Measurements from ENCODE around the gene PKN1. TPM values are rescaled to one million over a fixed set of nuclear protein-coding genes. Genes with fewer than 3 reads are reported as not detected.
A peak's percentile ranks its signal among the peaks of the same experiment; 100 is the strongest.

PKN1 gene
- total RNA-seq, 2 experiments from 2014 or later = 171 TPM

DNA sequence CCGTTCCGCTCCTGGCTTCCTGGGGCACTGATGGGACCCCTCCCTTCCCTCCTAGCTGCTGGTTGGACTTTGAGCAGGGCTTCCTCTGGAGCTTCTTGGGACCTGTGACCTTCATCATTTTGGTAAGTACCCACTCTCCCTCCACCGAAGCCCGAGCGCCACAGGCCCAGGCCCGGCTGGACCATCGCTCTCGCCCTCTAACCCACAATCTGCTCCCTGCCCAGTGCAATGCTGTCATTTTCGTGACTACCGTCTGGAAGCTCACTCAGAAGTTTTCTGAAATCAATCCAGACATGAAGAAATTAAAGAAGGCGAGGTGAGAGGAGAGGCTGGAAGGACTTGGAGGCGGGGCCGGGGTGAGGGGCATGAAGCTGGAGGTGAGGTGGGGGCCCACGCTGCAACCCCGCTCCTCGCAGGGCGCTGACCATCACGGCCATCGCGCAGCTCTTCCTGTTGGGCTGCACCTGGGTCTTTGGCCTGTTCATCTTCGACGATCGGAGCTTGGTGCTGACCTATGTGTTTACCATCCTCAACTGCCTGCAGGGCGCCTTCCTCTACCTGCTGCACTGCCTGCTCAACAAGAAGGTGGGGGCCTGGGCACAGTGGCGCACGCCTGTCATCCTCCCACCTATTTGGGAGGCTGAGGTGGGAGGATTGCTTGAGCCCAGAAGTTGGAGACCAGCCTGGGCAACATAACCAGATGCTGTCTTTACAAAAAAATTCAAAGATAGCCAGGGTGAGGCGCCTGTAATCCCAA, 26.3 kb upstream of the PKN1 start:
- Histone ChIP-seq H3K9me3 (ENCODE audit: control insufficient read depth in 1 of 2, insufficient read depth in 1 of 2, low read length in 2 of 2) (peaks cover 0 to 7% of the 10 kb centered on the region in 2 experiments), H3K4me3 (ENCODE audit: low read length) (no peak overlapping the region), H3K27me3 (ENCODE audit: control insufficient read depth in 1 of 2, insufficient read depth in 2 of 2, low read length in 2 of 2) (no peaks in the 10 kb centered on the region), H3K36me3 (ENCODE audit: insufficient read depth, low read length) (peaks cover 98% of the 10 kb centered on the region), H3K27ac (ENCODE audit: low read depth in 1 of 2, low read length in 2 of 2) (peak overlapping the region; percentile 22 to 56), H3K4me1 (ENCODE audit: insufficient read depth, low read length) (peaks cover 69% of the 10 kb centered on the region)
- DNase-seq (peak in 3 of 14 experiments; percentile 23 to 58 (median 31)), ATAC-seq (ENCODE audit: poor library complexity) (no peak)
- Mint-ChIP-seq H3K4me1 (ENCODE audit: low read depth) (peaks cover 29% of the 10 kb centered on the region), H3K4me3 (peak overlapping the region; percentile 38), H3K27ac (peak overlapping the region; percentile 92), H3K27me3 (no peaks in the 10 kb centered on the region), H3K36me3 (ENCODE audit: low read depth) (peaks cover 97% of the 10 kb centered on the region), H3K9me3 (no peaks in the 10 kb centered on the region)
- intact Hi-C loops (cut with DNase I, micrococcal nuclease) = loop anchor here (1.0 to 2.0 kb wide), 4 partner anchors 46 to 271 kb away; partner anchors contain the start of gene ASF1B (in 2 of the 2)
- ChIA-PET POLR2A (interaction anchor here (1.0 to 3.9 kb wide), 12 partner anchors 11 to 289 kb away, joined by 3 to 33 read pairs (median 11); partner anchors contain the start of genes ADGRE5 and ASF1B), CTCF (interaction anchor here (0.6 to 11.4 kb wide), 11 partner anchors 8 to 270 kb away, joined by 3 to 93 read pairs (median 4); partner anchors contain the start of genes ADGRE5 and ASF1B)
- TF ChIP-seq, protein P1, sequence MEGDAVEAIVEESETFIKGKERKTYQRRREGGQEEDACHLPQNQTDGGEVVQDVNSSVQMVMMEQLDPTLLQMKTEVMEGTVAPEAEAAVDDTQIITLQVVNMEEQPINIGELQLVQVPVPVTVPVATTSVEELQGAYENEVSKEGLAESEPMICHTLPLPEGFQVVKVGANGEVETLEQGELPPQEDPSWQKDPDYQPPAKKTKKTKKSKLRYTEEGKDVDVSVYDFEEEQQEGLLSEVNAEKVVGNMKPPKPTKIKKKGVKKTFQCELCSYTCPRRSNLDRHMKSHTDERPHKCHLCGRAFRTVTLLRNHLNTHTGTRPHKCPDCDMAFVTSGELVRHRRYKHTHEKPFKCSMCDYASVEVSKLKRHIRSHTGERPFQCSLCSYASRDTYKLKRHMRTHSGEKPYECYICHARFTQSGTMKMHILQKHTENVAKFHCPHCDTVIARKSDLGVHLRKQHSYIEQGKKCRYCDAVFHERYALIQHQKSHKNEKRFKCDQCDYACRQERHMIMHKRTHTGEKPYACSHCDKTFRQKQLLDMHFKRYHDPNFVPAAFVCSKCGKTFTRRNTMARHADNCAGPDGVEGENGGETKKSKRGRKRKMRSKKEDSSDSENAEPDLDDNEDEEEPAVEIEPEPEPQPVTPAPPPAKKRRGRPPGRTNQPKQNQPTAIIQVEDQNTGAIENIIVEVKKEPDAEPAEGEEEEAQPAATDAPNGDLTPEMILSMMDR (IDR thresholded peaks at IDR 0.05) = no peak

DNA sequence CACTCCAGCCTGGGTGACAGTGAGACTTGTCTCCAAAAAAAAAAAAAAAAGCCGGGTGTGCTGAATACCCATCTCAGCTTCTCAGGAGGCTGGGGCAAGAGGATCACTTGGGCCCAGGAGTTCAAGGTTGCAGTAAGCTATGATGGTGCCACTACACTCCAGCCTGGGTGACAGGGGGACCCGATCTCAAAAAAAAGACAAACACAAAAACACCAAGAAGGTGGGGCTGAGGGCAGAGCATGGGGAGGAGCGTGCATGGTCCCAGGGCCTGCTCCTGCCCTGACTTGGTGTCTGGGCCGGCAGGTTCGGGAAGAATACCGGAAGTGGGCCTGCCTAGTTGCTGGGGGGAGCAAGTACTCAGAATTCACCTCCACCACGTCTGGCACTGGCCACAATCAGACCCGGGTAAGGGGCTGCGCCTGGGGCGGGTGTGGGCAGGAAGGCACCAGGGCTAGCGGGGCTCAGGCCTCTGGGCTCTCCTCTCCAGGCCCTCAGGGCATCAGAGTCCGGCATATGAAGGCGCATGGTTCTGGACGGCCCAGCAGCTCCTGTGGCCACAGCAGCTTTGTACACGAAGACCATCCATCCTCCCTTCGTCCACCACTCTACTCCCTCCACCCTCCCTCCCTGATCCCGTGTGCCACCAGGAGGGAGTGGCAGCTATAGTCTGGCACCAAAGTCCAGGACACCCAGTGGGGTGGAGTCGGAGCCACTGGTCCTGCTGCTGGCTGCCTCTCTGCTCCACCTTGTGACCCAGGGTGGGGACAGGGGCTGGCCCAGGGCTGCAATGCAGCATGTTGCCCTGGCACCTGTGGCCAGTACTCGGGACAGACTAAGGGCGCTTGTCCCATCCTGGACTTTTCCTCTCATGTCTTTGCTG, 25.3 kb upstream of the PKN1 start:
- CTCF ChIA-PET = interaction anchor here (0.6 to 11.4 kb wide), 6 partner anchors 7 to 271 kb away, joined by 3 to 93 read pairs (median 16); partner anchors contain the start of genes ADGRE5 and ASF1B
- ATAC-seq (ENCODE audit: poor library complexity) = no peak
- Histone ChIP-seq H3K4me1 (ENCODE audit: insufficient read depth, low read length) (peaks cover 80% of the 10 kb centered on the region), H3K4me3 (ENCODE audit: low read length) (no peak overlapping the region), H3K27ac (ENCODE audit: low read depth in 1 of 2, low read length in 2 of 2) (no peak overlapping the region), H3K36me3 (ENCODE audit: insufficient read depth, low read length) (peaks cover 98% of the 10 kb centered on the region), H3K27me3 (ENCODE audit: control insufficient read depth in 1 of 2, insufficient read depth in 2 of 2, low read length in 2 of 2) (no peaks in the 10 kb centered on the region), H3K9me3 (ENCODE audit: control insufficient read depth in 1 of 2, insufficient read depth in 1 of 2, low read length in 2 of 2) (peaks cover 0 to 7% of the 10 kb centered on the region in 2 experiments)
- DNase-seq = peak in 3 of 14 experiments; percentile 40 to 65 (median 46)
- H3K4me1 Mint-ChIP-seq (ENCODE audit: low read depth) = peaks cover 33% of the 10 kb centered on the region
- H3K27me3 Mint-ChIP-seq = no peaks in the 10 kb centered on the region
- H3K27ac Mint-ChIP-seq = peak overlapping the region; percentile 92
- POLR2A ChIA-PET = interaction anchor here (1.0 to 2.7 kb wide), 5 partner anchors 12 to 271 kb away, joined by 3 to 13 read pairs (median 12); partner anchors contain the start of gene ASF1B
- intact Hi-C loops (cut with DNase I, micrococcal nuclease) = loop anchor here (2.0 kb wide), 2 partner anchors 211 to 271 kb away; partner anchors contain the start of gene ASF1B (in 1 of the 2)
- H3K4me3 Mint-ChIP-seq = peak overlapping the region; percentile 62
- H3K36me3 Mint-ChIP-seq (ENCODE audit: low read depth) = peaks cover 95% of the 10 kb centered on the region
- no peaks in the 10 kb centered on the region for H3K9me3 Mint-ChIP-seq
- TF ChIP-seq, protein P1 (IDR thresholded peaks at IDR 0.05) = no peak
